GM23248 (cell line): Measurements from ENCODE around the gene ADGRV1.

ENCODE experiments used
- EZH2 ChIP-seq: fragments of 200-600 bp; sonication (generic); IDR thresholded peaks from 2 replicates; pipeline ENCODE4 v1.6.1; 2018; ENCODE audit warnings: antibody characterized with exemption, mild to moderate bottlenecking; ENCODE audit not compliant: insufficient read depth, poor library complexity, severe bottlenecking
- EZH2phosphoT487 ChIP-seq: fragments of 200-600 bp; sonication (generic); IDR thresholded peaks from 2 replicates; pipeline ENCODE4 v1.6.1; 2018; ENCODE audit warnings: antibody characterized with exemption, moderate library complexity, mild to moderate bottlenecking, low read depth; ENCODE audit not compliant: insufficient read depth

DNA sequence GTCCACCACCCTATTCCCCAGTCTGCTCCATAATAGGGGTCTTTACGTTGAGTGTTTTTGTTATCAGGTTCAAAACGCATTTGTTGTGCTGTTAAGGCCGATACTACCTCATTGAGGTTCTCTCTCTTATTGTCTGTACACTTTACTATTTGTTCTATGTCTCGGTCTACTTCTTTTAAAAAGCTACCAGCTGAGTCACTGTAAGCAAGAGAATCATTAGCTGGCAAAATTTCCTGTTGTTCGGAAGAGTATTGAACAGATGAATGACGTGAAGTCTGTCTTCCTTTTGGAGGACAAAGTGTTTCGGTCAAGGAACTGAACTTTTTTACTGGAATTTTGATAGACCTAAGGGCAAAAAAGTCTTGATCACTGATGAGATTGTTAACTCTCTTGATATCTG, 39.5 kb upstream of the ADGRV1 start:
- TF ChIP-seq EZH2phosphoT487 (no peak), EZH2 (no peak)
